Measurements from ENCODE around the gene RELA.
A peak's percentile ranks its signal among the peaks of the same experiment; 100 is the strongest.

Gene RELA

GRCh38 chr11:65629579-65629978 is 33.1 kb downstream of the RELA start:
- no peak for DNase-seq

DNA sequence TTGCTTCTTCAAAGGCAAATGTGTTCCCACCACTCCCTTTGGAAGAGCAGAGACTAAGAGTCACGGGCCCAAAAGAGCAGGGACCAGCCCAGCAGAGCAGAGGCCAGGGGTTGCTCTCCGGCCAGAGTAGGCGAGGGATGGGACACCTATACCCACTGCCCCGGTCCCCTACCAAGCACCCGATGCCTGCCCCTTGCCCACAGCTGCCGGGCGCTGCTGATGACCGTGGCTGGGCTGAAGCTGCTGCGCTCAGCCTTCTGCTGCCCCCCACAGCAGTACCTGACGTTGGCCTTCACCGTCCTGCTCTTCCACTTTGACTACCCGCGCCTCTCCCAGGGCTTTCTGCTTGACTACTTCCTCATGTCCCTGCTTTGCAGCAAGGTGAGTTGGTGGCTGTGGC is 35.5 kb downstream of the RELA start:
- no peak for DNase-seq

GRCh38 chr11:65625628-65626342 is 36.9 kb downstream of the RELA start:
- peak; percentile 0 for DNase-seq

DNA sequence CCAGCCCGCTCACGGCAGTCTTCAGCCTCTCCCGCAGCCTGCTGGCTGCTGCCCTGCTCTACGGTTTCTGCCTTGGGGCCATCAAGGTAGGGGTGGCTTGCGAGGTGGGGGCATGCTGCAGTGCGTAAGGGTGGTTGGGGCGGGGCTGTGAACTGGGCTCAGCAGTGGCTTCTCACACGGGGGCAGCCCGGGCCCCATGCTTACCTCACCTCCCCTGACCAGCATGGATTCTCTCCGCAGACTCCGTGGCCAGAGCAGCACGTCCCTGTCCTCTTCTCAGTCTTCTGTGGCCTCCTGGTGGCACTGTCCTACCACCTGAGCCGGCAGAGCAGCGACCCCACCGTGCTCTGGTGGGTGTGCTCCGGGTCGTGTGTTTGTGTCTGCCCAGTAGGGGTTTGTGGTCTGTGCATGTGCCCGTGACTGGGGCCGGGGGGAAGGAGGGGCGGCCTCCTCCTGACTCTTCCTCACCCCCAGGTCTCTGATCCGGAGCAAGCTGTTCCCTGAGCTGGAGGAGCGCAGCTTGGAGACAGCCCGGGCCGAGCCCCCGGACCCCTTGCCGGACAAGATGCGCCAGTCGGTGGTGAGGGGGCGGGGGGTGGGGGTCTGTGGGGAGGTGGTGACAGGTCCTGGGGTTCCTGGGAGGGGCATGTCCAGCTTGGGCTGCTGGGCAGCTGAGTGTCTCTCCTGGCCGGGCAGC is 37.6 kb downstream of the RELA start:
- no peak for DNase-seq

DNA sequence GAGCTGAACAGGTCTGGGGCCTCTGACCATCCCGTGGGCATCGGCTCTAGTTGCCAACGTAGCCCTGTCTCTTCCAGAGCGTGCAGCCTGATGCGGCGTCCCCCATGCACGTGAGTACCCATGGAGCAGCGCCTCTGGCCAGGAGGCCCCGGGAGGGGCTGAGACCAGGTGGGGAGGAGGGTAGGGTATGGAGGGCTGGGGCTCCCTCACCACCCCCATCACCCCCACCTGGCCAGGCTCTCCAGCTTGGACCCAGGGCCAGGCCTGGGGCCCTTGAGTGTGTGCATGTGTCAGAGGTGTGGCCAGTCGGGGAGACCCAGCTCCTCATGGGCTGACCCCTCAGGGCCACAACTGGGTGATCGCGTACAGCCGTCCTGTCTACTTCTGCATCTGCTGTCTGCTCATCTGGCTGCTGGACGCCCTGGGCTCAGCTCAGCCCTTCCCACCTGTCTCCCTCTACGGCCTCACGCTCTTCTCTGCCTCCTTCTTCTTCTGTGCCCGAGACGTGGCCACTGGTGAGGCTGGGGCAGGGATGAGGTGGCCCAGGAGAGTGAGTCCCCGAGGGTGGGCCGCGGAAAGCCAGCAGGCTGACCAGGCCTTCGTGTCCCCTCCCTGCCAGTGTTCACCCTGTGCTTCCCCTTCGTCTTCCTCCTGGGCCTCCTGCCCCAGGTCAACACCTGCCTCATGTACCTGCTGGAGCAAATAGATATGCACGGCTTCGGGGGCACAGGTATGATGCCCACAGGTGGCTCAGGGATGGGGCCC is 38.7 kb downstream of the RELA start:
- DNase-seq, result no peak

- no peak for DNase-seq
These were observed 39.5 kb downstream of the RELA start for GRCh38 chr11:65623177-65623576.

DNA sequence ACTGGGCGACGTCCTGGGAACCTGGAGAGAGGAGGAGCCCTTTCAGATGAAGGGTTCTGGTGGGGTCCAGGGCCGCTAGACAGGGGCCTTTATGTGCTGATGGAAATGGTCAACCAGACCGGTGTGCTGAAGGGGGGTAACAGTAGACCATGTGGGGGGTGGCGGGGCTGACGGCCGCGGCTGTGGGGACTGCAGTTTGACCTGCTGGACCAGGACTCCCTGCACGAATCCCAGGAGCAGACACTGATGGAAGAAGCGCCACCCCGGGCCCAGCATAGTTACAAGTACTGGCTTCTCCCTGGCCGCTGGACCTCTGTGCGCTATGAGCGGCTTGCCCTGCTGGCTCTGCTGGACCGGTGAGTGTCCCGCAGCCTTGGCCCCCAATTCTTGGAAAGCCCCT is 40.7 kb downstream of the RELA start:
- no peak for DNase-seq

GRCh38 chr11:65621460-65621859 is 41.3 kb downstream of the RELA start:
- DNase-seq, result no peak

GRCh38 chr11:65620666-65621065 is 42.0 kb downstream of the RELA start:
- no peak for DNase-seq

DNA sequence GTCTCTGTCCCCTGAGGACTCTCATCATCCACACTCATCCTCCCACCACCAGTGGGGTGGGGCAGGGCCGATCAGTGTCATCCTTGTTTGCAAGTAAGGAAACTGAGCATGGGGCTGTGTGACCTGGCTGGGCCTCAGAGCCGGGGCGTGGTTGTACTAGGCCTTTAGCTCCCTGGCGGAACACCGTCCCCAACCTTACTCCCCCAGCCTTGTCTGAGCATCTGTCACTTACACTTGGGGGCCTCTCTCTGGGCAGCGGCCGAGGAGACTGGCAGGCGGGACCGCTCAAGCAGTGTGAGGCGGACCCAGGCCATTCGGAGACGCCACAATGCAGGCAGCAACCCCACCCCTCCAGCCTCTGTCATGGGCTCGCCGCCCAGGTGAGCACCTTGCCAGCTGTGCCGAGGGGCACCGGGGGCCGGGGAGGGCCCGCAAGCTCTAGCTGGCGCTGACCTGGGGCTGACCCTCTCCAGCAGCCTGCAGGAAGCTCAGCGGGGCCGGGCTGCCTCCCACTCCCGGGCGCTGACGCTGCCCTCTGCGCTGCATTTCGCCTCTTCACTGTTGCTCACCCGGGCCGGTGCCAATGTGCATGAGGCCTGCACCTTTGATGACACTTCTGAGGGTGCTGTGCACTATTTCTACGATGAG is 43.3 kb downstream of the RELA start:
- no peak for DNase-seq

GRCh38 chr11:65618763-65619162 is 44.0 kb downstream of the RELA start:
- no peak for DNase-seq

GRCh38 chr11:65617990-65618751 is 44.5 kb downstream of the RELA start:
- DNase-seq, result no peak

GRCh38 chr11:65617136-65617850 is 45.4 kb downstream of the RELA start:
- DNase-seq, result no peak

DNA sequence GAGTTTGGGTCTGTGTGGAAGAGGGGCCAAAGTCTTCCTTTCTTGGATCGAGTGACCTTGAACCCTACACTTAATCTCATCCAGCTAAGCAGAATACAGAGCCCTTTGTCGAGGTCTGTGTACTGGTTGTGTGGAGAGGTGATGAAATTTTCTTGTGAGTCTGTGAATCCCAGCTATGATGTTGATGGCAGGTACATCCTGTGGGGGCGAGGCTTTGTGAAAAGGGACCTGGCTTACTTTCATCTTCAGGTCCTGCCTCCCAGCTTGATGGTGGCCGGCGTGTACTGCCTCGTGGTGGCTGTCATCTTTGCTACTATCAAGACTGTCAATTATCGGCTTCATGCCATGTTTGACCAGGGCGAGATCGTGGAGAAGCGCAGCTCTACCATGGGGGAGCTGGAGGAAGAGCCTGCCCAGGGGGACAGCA is 46.1 kb downstream of the RELA start:
- no peak for DNase-seq

DNA sequence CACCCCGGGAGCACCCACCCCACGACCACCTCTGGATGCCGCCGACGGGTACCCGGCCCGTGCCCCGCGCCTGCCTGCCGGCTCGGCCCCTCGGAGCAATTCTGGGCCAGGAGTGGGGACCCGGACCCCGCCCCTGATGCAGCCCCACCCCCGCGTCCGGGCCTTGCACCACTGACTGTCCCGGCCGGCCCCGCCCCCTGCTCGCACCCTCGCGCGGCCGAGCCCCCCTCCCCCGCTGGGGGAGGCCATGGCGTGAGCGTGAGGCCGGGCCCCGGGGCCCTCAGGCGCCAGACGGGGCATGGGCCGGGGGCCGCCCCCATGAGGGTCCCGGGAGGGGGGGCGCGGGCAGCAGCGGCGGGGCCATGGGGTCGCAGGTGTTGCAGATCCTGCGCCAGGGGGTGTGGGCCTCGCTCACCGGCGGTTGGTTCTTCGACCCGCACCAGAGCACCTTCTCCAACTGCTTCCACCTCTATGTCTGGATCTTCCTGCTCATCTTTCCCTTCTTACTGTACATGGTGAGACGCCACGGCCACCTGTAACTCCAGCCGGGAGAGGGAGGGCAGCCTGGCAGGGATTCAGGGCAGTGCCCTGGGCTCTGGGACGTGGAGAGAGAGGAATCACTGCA is 46.7 kb downstream of the RELA start:
- DNase-seq, result no peak

DNA sequence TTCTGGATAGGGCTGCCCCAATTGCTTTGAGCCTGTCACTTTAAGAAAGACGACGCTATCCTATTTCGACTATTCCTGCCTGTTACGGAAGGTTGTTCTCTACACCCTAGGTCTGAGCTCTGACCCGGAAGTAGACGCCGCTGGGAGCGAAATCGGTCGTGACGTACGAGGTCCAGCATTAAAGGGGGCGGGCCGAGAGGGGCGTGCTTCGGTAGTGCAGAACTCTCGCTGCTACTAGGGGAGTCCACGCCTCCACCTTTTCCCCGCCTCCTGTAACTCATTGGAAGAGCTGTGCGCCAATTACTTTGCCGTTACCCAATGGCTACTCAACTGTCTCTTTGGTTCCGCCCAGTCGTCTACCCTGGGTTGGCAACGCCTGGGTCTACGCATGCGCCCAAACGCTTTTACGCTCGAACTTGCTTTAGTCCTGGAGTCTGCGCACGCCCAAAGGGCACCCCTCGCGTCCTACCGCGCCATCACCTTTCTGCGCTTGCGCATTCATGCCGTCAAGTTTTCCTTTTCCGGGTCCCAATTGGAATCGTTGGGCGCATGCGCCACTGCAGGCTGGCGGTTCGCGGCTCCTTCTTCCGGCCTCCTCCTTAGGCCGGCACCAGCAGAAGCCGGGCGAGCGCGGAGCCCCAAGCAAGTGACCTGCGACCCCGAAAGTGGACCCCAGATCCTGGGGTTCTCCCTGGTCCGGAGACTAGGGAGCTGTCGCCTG is 47.3 kb downstream of the RELA start, which contains the start of gene PCNX3:
Gene PCNX3, plus strand, starts transcription at position 548 of the 721 bp plus-strand sequence. CDS start 536 bp downstream, outside the sequence.
- DNase-seq, result peak; percentile 100

DNA sequence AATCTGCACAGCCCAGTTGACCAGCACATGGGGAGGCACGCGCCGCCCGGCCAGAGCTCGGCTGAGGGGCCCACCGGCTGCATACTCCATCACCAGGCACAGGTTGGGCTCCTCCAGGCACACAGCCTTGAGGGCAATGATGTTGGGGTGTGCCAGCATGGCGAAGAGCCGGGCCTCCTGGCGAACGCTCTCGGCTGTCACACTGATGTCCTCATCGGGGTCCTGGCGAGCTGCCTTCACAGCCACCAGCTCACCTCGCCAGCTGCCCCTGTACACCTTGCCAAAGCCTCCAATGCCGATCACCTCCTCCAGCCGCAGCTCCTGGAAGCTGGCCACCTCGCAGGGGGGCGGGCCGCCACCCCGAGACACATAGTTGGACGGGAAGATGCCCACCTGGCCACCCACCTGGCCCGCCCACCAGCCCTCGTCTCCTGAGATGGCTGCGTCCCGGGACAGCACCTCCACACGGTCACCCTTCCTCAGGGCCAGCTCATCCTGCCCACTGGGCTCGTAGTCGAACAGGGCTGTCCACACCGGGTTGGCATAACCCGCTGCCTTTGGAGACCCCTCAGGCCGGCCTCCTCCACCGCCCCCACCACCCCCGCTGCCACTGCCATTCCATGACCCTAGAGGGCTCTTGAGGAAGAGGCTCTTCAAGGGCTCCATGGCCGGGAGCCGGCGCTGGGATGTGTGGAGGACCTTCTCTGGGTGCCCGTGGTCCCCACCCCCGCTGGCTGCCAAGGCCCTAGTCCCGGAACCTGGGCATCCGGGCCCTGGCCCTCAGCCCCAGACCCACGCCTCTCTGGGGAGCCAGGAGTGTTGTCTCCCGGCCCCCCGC is 49.4 kb downstream of the RELA start:
- DNase-seq, result no peak

DNA sequence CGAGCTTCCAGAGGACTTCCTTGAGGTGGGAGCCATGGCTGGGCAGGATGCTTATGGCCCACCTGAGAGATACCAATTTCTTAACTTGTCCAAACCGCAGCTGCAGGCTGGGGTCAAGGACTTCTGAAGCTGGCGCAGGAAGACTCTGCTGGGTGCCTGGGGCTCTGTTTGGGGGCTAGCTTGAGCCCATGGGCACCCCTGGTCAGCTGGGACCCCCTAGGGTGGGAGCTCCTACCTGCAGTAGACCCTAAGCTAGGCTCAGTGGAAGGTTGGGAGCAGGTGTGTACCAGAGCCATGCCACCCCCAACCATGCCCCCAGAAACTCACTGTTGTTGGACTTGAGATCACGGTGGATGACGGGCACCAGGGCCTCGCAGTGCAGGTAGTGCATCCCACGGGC is 50.0 kb downstream of the RELA start:
- no peak for DNase-seq

GRCh38 chr11:65611758-65612603 is 50.7 kb downstream of the RELA start:
- no peak for DNase-seq

All from NCI-H748 treated with DMSO at 0.1 percent for 48 hours (cell line).